GM18526 (cell line): Measurements from ENCODE around the gene ZNF438.

Source experiments
- POLR2A ChIP-seq: IDR thresholded peaks from 3 replicates; pipeline ENCODE4 v1.6.1; 2011; ENCODE audit not compliant: insufficient read length; ENCODE audit errors: extremely low read depth

ZNF438 gene

GRCh38 chr10:30897048-30897447 lies 134.6 kb downstream of the ZNF438 start:
- no peak for TF ChIP-seq POLR2A

- TF ChIP-seq POLR2A, result no peak
Measured at GRCh38 chr10:30894221-30894620, 137.4 kb downstream of the ZNF438 start.

- no peak for TF ChIP-seq POLR2A
Measured at GRCh38 chr10:30893208-30893607, 138.5 kb downstream of the ZNF438 start.

GRCh38 chr10:30887839-30888238 lies 143.8 kb downstream of the ZNF438 start:
- TF ChIP-seq POLR2A, result no peak

GRCh38 chr10:30885423-30885822 lies 146.2 kb downstream of the ZNF438 start:
- no peak for TF ChIP-seq POLR2A

GRCh38 chr10:30883751-30884150 lies 147.9 kb downstream of the ZNF438 start:
- TF ChIP-seq POLR2A, result no peak

- TF ChIP-seq POLR2A, result no peak
Measured at GRCh38 chr10:30883116-30883515, 148.5 kb downstream of the ZNF438 start.

- TF ChIP-seq POLR2A, result no peak
Measured at GRCh38 chr10:30882281-30882680, 149.4 kb downstream of the ZNF438 start.

- TF ChIP-seq POLR2A, result no peak
Measured at GRCh38 chr10:30878920-30879319, 152.7 kb downstream of the ZNF438 start.

DNA sequence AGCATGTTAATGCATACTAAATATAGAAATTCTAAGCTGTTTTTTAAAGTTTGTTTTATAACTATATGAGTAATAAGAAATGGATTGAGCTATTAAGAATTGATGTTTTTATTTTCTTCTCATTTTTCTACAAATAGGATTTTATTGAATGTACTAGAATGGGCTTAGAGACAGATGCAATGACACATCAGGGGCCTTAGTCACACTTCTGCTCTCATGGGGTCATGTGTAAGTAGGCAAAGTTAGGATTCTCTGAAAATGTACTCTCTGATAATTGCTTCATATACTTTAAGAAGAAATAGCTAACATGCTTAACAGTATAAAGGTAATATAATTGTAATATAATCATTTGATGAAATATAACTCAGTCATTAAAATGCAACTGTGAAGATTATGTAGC lies 154.6 kb downstream of the ZNF438 start:
- TF ChIP-seq POLR2A, result no peak

DNA sequence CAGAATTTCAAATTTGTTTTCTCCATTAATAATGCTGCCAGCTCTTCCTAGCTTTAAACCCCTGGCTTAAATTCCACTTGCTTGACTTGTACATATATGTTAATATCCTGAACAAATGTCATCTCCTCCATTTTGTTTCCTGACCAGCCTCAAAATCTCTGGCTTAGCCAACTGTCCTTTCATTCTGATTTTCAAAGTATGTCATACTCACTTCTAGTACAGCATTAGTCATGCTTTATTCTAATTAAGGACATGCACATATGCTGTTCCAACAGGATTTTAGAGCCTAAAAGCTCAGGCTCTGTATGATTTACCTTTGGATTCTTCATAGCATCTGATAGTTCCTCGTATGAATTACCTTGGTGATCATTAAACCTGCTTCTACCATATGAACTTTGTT lies 158.3 kb downstream of the ZNF438 start:
- no peak for TF ChIP-seq POLR2A

DNA sequence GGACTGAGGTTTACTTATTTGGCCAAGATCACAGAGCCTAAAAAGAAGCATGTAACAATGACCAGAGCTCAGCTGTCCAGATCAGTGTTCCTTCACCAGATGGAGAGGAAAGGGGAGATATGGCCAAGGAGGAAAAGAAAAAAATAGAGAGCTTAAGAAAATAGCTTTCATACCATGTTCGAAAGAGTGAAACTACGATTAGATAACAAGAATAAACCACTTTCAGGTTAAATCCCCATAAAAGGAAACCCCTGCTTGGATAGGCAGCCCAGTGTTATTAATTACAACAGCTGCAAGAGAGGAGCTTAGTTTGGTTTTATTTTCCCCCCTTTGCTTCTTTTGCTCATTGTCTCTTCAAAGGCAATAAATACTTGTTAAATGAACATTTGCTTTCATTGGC lies 160.8 kb downstream of the ZNF438 start:
- TF ChIP-seq POLR2A, result no peak

- TF ChIP-seq POLR2A, result no peak
Measured at GRCh38 chr10:30869566-30869965, 162.1 kb downstream of the ZNF438 start.

DNA sequence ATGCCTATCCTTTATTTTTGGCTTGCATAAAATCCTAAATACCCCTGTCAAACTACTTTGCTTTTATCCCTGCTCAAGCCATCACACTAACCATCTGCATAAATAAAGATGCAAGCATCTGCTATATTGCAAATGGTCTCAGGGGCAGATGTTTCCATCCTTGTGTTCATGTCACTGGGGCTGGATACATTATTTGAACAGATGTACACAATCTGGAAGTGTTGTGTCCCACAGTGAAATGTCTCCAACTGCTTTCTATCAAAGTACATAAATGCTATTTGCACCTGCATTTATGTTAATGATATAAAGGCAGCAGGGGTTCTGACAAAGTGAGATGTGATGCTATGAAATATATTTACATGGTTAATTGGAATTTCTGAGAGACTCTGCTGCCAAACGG lies 163.1 kb downstream of the ZNF438 start:
- no peak for TF ChIP-seq POLR2A

GRCh38 chr10:30866896-30867295 lies 164.8 kb downstream of the ZNF438 start:
- TF ChIP-seq POLR2A, result no peak

DNA sequence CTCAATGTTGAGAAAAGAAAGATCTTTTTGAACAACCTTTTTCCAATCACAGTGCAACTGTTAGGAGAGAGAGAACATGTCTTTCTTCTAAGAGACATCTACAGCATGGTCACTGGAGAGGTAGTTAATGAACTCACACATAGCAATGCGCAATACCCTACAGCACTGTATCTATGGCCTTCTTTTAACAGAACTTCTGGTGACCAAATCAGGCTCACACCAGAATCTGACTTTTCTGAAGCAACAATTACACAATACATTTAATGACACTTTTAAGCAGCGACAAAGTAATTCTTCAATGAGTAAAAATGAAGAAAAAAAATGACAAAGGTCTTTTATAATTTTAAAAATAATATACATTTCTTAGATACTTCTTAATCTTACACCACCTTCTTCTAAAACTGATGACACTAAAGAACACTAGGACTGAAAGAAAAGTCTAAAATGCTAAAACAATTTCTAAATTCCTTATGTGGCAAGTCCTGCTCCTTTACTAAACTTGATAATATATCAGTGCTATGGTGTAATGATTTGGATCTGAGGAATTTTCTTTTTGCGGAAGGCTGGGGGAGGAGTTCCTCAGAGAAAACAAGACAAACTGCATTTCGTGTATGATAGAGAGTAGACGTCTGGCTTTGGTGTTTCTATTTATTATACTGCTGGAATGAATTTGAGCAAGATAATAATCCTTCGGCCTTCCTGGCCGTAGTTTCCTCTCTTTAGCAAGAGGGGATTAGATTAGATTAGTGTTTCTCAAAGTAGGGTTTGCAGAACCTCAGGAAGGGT lies 166.3 kb downstream of the ZNF438 start:
- TF ChIP-seq POLR2A, result no peak

GRCh38 chr10:30863516-30864210 lies 168.0 kb downstream of the ZNF438 start:
- no peak for TF ChIP-seq POLR2A

GRCh38 chr10:30862486-30862885 lies 169.2 kb downstream of the ZNF438 start:
- no peak for TF ChIP-seq POLR2A
